GM19099 (cell line): ENCODE results near the gene PADI2.

Experiments used
- POLR2A ChIP-seq: IDR thresholded peaks from 3 replicates; pipeline ENCODE4 v1.6.1; 2011; ENCODE audit warnings: low read depth; ENCODE audit not compliant: insufficient read length; ENCODE audit errors: extremely low read depth

The PADI2 gene

GRCh38 chr1:17089506-17089905 is 29.7 kb downstream of the PADI2 start:
- TF ChIP-seq POLR2A, result no peak

GRCh38 chr1:17086751-17087150 is 32.5 kb downstream of the PADI2 start:
- no peak for TF ChIP-seq POLR2A

GRCh38 chr1:17084787-17085186 is 34.5 kb downstream of the PADI2 start:
- no peak for TF ChIP-seq POLR2A

GRCh38 chr1:17082761-17083160 is 36.5 kb downstream of the PADI2 start:
- TF ChIP-seq POLR2A, result no peak

GRCh38 chr1:17081439-17081838 is 37.8 kb downstream of the PADI2 start:
- TF ChIP-seq POLR2A, result no peak

GRCh38 chr1:17080880-17081279 is 38.4 kb downstream of the PADI2 start:
- no peak for TF ChIP-seq POLR2A

GRCh38 chr1:17080085-17080759 is 39.0 kb downstream of the PADI2 start:
- TF ChIP-seq POLR2A, result no peak

GRCh38 chr1:17078991-17079868 is 40.0 kb downstream of the PADI2 start:
- TF ChIP-seq POLR2A, result no peak

- TF ChIP-seq POLR2A, result no peak
Observed at GRCh38 chr1:17075470-17076255, 43.6 kb downstream of the PADI2 start.

GRCh38 chr1:17071794-17072193 is 47.5 kb downstream of the PADI2 start:
- TF ChIP-seq POLR2A, result no peak

GRCh38 chr1:17070163-17070525 is 49.1 kb downstream of the PADI2 start:
- TF ChIP-seq POLR2A, result no peak

- TF ChIP-seq POLR2A, result no peak
Observed at GRCh38 chr1:17069452-17070162, 49.6 kb downstream of the PADI2 start.

- no peak for TF ChIP-seq POLR2A
Observed at GRCh38 chr1:17068789-17069188, 50.5 kb downstream of the PADI2 start.

GRCh38 chr1:17067465-17068240 is 51.6 kb downstream of the PADI2 start:
- TF ChIP-seq POLR2A, result no peak

- TF ChIP-seq POLR2A, result no peak
Observed at GRCh38 chr1:17067069-17067426, 52.2 kb downstream of the PADI2 start.
